Neural progenitor cell (in vitro differentiated cells): ENCODE results near the gene PPFIA2. TPM values are rescaled to one million over a fixed set of nuclear protein-coding genes. Genes with fewer than 3 reads are reported as not detected.

Experiments used
- DNase-seq: peaks from one replicate; pipeline ENCODE4 v3.0.0-alpha.2; 2016; ENCODE audit warnings: low spot score
- H2AFZ ChIP-seq: fragments of 200-600 bp; sonication (generic); replicated peaks from 2 replicates; pipeline ENCODE4 v1.6.1; 2016; ENCODE audit warnings: antibody characterized with exemption
- H3F3A ChIP-seq: fragments of 200-600 bp; sonication (generic); 2 replicates; pipeline ENCODE4 v1.6.1; 2016; ENCODE audit warnings: antibody characterized with exemption, low read depth
- H3K27ac ChIP-seq: fragments of 200-600 bp; sonication (generic); 2 replicates; pipeline ENCODE4 v1.5.1; 2016; ENCODE audit warnings: mild to moderate bottlenecking
- H3K27me3 ChIP-seq: fragments of 200-600 bp; sonication (generic); 2 replicates; pipeline ENCODE4 v1.6.1; 2016; ENCODE audit warnings: mild to moderate bottlenecking, moderate library complexity
- H3K36me3 ChIP-seq: fragments of 200-600 bp; sonication (generic); 2 replicates; pipeline ENCODE4 v1.5.1; 2016
- H3K4me1 ChIP-seq: fragments of 200-600 bp; sonication (generic); 2 replicates; pipeline ENCODE4 v1.6.1; 2016; ENCODE audit warnings: mixed run types
- H3K4me2 ChIP-seq: fragments of 200-600 bp; sonication (generic); 2 replicates; pipeline ENCODE4 v1.6.1; 2016
- H3K4me3 ChIP-seq: fragments of 200-600 bp; sonication (generic); 2 replicates; pipeline ENCODE4 v1.5.1; 2016
- H3K79me2 ChIP-seq: fragments of 200-600 bp; sonication (generic); 2 replicates; pipeline ENCODE4 v1.6.1; 2016; ENCODE audit warnings: low read depth
- H3K9ac ChIP-seq: fragments of 200-600 bp; sonication (generic); 2 replicates; pipeline ENCODE4 v1.6.1; 2016
- H3K9me3 ChIP-seq: fragments of 200-600 bp; sonication (generic); 2 replicates; pipeline ENCODE4 v1.5.1; 2016; ENCODE audit warnings: low read depth
- H4K20me1 ChIP-seq: fragments of 200-600 bp; sonication (generic); 2 replicates; pipeline ENCODE4 v1.6.1; 2016; ENCODE audit warnings: low read depth
- H3K27ac Mint-ChIP-seq: 3 replicates; pipeline ENCODE4 v1.8.0; 2021; ENCODE audit warnings: mixed read lengths
- H3K27me3 Mint-ChIP-seq: 2 replicates; pipeline ENCODE4 v1.8.0; 2022; ENCODE audit warnings: low read depth, mild to moderate bottlenecking, inconsistent platforms, moderate library complexity, mixed read lengths; ENCODE audit not compliant: insufficient read depth
- H3K36me3 Mint-ChIP-seq: 3 replicates; pipeline ENCODE4 v1.8.0; 2021; ENCODE audit warnings: mixed read lengths
- H3K4me1 Mint-ChIP-seq: 3 replicates; pipeline ENCODE4 v1.8.0; 2021; ENCODE audit warnings: mixed read lengths
- H3K4me3 Mint-ChIP-seq: 3 replicates; pipeline ENCODE4 v1.8.0; 2021; ENCODE audit warnings: mild to moderate bottlenecking, moderate library complexity, mixed read lengths
- H3K9me3 Mint-ChIP-seq: 3 replicates; pipeline ENCODE4 v1.8.0; 2020; ENCODE audit warnings: mixed read lengths
- EZH2 ChIP-seq: fragments of 200-600 bp; sonication (generic); IDR thresholded peaks from 2 replicates; pipeline ENCODE4 v1.6.1; 2017; ENCODE audit warnings: antibody characterized with exemption, mild to moderate bottlenecking, moderate library complexity
- EZH2phosphoT487 ChIP-seq: fragments of 200-600 bp; sonication (generic); IDR thresholded peaks from 2 replicates; pipeline ENCODE4 v1.6.1; 2017; ENCODE audit warnings: antibody characterized with exemption
- total RNA-seq: library from RNA; depleted of rRNA; stranded (reverse); fragments of >200 nt; gene quantifications from 2 replicates; pipeline ENCODE4 v1.2.3, GENCODE V29; 2015; ENCODE audit warnings: low replicate concordance
- TF ChIP-seq, protein P1 (sequence below): fragments of 200-600 bp; sonication (generic); IDR thresholded peaks from 2 replicates; pipeline ENCODE4 v1.5.1; 2017; ENCODE audit warnings: antibody characterized with exemption, mild to moderate bottlenecking

Gene PPFIA2
- total RNA-seq, 1 donor from 2014 or later, result 1.4 TPM

GRCh38 chr12:81502912-81503695 lies 256.0 kb downstream of the PPFIA2 start:
- no peaks in the 10 kb centered on the region for H3K4me1 ChIP-seq
- H4K20me1 ChIP-seq, result no peaks in the 10 kb centered on the region
- no peak overlapping the region for H2AFZ ChIP-seq
- H3K4me3 ChIP-seq, result no peak overlapping the region
- H3K9me3 Mint-ChIP-seq, result no peaks in the 10 kb centered on the region
- no peak for DNase-seq
- H3K27me3 ChIP-seq, result no peaks in the 10 kb centered on the region
- no peaks in the 10 kb centered on the region for H3F3A ChIP-seq
- no peaks in the 10 kb centered on the region for H3K36me3 ChIP-seq
- H3K4me2 ChIP-seq, result no peak overlapping the region
- H3K36me3 Mint-ChIP-seq, result no peaks in the 10 kb centered on the region
- no peak overlapping the region for H3K9ac ChIP-seq
- no peak overlapping the region for H3K27ac ChIP-seq
- no peak for TF ChIP-seq EZH2phosphoT487
- TF ChIP-seq, protein P1, sequence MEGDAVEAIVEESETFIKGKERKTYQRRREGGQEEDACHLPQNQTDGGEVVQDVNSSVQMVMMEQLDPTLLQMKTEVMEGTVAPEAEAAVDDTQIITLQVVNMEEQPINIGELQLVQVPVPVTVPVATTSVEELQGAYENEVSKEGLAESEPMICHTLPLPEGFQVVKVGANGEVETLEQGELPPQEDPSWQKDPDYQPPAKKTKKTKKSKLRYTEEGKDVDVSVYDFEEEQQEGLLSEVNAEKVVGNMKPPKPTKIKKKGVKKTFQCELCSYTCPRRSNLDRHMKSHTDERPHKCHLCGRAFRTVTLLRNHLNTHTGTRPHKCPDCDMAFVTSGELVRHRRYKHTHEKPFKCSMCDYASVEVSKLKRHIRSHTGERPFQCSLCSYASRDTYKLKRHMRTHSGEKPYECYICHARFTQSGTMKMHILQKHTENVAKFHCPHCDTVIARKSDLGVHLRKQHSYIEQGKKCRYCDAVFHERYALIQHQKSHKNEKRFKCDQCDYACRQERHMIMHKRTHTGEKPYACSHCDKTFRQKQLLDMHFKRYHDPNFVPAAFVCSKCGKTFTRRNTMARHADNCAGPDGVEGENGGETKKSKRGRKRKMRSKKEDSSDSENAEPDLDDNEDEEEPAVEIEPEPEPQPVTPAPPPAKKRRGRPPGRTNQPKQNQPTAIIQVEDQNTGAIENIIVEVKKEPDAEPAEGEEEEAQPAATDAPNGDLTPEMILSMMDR, result no peak
- no peak for TF ChIP-seq EZH2
- H3K27ac Mint-ChIP-seq, result no peak overlapping the region
- H3K4me3 Mint-ChIP-seq, result no peak overlapping the region
- no peaks in the 10 kb centered on the region for H3K9me3 ChIP-seq
- no peaks in the 10 kb centered on the region for H3K79me2 ChIP-seq
- H3K4me1 Mint-ChIP-seq, result peaks cover 7% of the 10 kb centered on the region
- H3K27me3 Mint-ChIP-seq, result no peaks in the 10 kb centered on the region

DNA sequence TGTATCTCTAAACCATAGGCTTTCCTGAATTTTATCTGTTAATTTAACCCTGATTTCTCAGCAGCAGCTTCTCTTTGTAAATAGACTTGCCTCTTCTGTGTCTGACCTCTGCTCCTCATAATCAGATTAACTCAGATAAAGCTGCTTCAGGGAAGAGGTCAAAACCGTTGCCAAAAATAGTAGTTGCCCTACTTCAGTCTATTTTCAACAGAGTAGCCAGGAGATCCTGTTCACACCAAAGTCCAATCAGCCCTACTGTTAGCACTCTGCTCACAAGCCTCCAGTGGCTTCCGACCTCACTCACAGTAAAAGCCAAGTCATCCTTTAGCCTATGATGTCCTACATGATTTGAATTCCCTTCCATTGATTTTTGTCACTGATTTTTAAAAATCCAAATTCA lies 258.4 kb downstream of the PPFIA2 start:
- DNase-seq, result no peak
- no peaks in the 10 kb centered on the region for H3K27me3 Mint-ChIP-seq
- H3K9me3 Mint-ChIP-seq, result no peaks in the 10 kb centered on the region
- Histone ChIP-seq H3F3A (no peaks in the 10 kb centered on the region), H3K4me1 (no peaks in the 10 kb centered on the region), H3K27me3 (no peaks in the 10 kb centered on the region), H3K4me2 (no peak overlapping the region), H3K9me3 (no peaks in the 10 kb centered on the region), H3K79me2 (no peaks in the 10 kb centered on the region), H3K4me3 (no peak overlapping the region), H2AFZ (no peak overlapping the region), H3K9ac (no peak overlapping the region), H3K27ac (no peak overlapping the region), H4K20me1 (no peaks in the 10 kb centered on the region), H3K36me3 (no peaks in the 10 kb centered on the region)
- H3K4me1 Mint-ChIP-seq, result peaks cover 7% of the 10 kb centered on the region
- no peak overlapping the region for H3K4me3 Mint-ChIP-seq
- no peaks in the 10 kb centered on the region for H3K36me3 Mint-ChIP-seq
- H3K27ac Mint-ChIP-seq, result no peak overlapping the region
- TF ChIP-seq EZH2phosphoT487 (no peak), EZH2 (no peak)
- TF ChIP-seq, protein P1, result no peak

- no peak overlapping the region for H3K4me3 ChIP-seq
- no peaks in the 10 kb centered on the region for H3F3A ChIP-seq
- H3K4me2 ChIP-seq, result no peak overlapping the region
- Mint-ChIP-seq H3K4me1 (peaks cover 7% of the 10 kb centered on the region), H3K9me3 (no peaks in the 10 kb centered on the region), H3K36me3 (no peaks in the 10 kb centered on the region), H3K27ac (no peak overlapping the region), H3K4me3 (no peak overlapping the region), H3K27me3 (no peaks in the 10 kb centered on the region)
- no peaks in the 10 kb centered on the region for H3K4me1 ChIP-seq
- H2AFZ ChIP-seq, result no peak overlapping the region
- no peaks in the 10 kb centered on the region for H4K20me1 ChIP-seq
- H3K27ac ChIP-seq, result no peak overlapping the region
- H3K36me3 ChIP-seq, result no peaks in the 10 kb centered on the region
- TF ChIP-seq EZH2 (no peak), EZH2phosphoT487 (no peak)
- TF ChIP-seq, protein P1, result no peak
- H3K27me3 ChIP-seq, result no peaks in the 10 kb centered on the region
- H3K9me3 ChIP-seq, result no peaks in the 10 kb centered on the region
- H3K79me2 ChIP-seq, result no peaks in the 10 kb centered on the region
- H3K9ac ChIP-seq, result no peak overlapping the region
- DNase-seq, result no peak
These were observed 259.3 kb downstream of the PPFIA2 start for GRCh38 chr12:81499809-81500208.
